HG03135 (cell line): ENCODE results near the gene AVP.

Source experiments
- ATAC-seq: cut with Tn5 transposase; IDR thresholded peaks from one replicate; pipeline ENCODE4 v1.9.1; 2021; ENCODE audit warnings: mild to moderate bottlenecking, moderate library complexity; ENCODE audit not compliant: unreplicated experiment

Gene AVP

GRCh38 chr20:3109350-3110302 lies 25.1 kb upstream of the AVP start:
- ATAC-seq: no peak

DNA sequence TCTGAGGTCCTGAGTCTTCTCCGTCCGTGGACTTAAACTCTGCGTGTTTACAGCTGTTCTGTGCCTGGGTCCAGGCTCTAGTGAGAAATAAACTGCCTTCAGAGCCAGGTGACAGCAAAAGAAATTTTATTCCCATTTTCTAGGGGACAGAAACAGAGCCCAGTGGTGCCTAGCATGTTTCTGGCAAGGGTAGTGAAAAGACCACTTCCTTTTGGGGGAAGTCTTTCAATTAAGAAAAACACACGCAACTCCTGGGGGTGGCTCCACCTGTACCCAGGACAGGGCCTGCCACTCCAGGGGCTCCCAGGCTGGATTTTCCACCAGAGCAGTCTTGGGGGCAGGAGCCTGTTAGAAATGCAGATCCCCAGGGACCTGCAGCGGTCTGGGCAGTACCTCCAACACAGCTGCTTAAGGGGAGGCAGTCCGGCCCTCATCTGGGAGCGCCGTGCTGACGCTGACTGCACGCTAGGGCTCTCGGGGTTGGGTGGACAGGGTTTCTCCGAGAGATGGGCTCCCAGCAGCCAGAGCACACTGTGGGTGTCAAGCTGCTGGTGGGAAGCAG lies 23.0 kb upstream of the AVP start:
- no peak for ATAC-seq

DNA sequence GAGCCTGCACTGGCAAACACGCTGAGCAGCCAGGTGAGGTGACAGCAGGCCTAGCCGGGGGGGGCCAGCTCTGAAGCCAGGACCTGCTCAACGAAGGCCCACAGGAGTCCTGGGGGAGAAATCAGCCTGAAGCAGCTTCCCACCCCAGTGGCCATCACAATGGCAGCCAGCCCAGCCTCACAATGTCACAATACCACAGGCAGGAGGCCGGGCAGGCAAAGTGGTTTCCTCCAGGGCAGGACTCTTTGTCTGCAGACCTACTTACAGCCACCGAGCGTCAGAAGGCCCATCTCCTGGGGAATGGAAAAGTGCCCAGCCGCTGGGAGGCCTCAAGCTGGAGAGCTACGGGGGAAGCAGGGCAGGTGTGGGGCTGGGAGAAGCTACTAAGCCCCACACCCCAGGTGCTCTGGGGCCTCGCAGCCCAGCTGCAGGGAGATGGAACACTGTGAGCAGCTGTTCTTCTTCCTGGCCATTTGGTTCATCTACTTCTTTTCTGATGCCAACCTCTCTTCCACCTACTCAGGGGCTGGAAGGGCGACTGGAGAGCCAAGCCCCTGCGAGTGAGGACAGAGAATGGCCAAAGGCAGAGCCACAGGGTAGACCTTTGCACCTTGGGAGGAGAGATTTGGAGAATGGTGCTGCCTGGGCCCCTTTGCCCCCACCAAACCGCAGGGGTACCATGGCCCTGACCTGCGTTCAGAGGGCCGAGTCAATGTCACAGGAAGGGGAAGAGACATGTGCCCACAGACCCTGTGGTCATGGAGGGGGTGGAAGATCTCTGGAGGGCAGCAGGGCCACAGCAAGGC lies 22.3 kb upstream of the AVP start:
- ATAC-seq: no peak

DNA sequence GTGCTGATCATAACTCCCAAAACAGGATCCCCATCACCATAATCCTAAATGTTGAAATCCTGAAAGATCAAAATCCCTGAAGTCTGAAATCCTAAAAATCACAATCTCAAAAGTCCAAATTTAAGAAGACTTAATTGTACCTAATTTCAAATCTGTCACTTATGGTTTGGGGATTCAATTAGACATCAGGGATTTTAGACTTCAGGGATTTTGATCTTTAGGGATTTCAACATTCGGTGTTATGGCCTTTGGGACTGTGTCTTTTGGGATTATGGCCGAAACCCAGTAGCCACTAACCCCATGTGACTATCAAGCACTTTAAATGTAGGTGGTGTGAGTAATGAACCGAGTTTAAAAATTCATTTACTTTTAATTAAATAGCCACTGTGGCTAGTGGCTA lies 21.7 kb upstream of the AVP start:
- ATAC-seq: no peak

- ATAC-seq: no peak
These were observed 21.0 kb upstream of the AVP start for GRCh38 chr20:3105256-3106137.

DNA sequence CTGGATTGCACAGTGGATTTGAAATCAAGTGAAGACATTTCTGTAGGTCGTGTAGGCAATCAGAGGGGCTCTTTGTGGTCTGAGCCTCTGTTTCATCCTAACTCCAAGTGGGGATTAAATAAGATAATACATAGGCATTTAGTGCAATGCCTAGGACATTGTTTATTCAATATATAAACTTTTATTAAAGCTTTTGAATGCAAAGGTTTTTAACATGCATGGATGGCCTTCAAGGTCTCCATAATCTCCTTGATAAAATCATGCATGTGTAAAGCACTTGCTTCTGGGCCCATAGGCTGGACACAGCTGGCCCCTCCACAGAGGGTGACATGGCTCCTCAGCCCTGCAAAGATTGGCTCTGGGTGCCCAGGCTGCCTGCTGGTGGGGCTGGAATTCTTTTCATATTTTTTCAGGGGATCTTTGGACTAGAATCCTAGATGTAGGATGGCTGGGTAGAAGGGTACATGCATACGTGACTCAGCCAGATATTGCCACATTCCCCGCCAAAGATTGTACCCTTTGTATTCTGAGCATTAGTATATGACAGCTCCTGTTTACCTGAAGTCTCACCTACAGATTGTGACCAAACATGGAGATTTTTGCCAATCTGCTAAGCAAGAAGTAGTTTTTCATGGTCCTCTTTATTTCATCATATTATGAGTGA lies 19.0 kb upstream of the AVP start:
- no peak for ATAC-seq

- ATAC-seq: no peak
These were observed 18.2 kb upstream of the AVP start for GRCh38 chr20:3102575-3103368.

- no peak for ATAC-seq
These were observed 17.4 kb upstream of the AVP start for GRCh38 chr20:3101737-3102574.

DNA sequence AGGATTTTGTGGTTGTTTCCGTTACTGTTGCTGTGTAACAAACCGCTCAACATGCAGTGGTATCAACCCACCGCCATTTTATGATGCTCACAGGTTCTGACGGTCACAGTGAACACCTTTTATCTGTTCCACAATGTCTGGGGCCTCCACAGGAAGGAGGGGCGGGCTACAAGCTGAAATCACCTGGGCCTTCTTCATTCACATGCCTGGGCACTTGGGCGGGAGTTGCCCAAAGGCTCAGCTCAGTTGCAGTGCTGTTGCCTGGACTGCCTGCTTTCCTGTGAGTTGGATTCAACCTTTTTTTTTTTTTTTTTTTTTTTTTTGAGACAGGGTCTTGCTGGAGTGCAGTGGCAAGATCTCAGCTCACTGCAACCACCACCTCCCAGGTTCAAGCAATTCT lies 16.7 kb upstream of the AVP start:
- no peak for ATAC-seq

DNA sequence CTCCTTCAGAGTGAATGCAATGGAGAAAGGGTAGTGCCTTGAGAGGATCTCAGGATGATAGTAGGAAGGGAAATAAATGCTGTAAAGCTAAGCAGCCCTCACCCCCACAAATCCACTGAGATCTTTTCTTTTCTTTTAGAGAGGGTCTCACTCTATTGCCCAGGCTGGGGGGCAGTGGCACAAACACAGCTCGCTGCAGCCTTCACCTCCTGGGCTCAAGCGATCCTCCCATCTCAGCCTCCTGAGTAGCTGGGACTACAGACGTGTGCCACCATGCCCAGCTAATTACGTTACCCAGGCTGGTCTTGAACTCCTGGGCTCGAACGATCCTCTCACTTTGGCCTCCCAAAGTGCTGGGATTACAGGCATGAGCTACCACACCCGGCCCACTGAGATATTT lies 16.0 kb upstream of the AVP start:
- ATAC-seq: no peak

GRCh38 chr20:3094848-3095629 lies 10.5 kb upstream of the AVP start:
- ATAC-seq: no peak

DNA sequence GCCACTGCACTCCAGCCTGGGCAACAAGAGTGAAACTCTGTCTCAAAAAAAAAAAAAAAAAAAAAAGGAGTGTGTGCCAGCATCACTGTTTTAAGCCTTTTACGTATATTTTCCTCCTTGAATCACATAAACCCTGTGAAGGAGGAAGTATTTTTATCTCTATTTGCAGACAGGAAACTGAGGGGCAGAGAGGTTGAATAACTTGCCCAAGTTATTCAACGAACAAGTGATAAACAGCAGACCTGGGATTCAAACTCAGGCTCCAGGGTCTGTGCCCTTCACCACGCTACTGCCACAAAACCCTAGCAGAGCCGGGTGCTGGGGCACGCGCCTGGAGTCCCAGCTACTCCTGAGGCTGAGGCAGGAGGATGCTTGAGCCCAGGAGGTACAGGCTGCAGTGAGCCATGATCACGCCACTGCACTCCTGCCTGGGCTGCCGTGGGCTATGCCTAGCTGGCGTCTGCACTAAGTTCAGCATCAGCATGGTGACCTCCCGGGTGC lies 9.4 kb upstream of the AVP start:
- ATAC-seq: no peak

GRCh38 chr20:3092611-3093379 lies 8.3 kb upstream of the AVP start:
- ATAC-seq: no peak

DNA sequence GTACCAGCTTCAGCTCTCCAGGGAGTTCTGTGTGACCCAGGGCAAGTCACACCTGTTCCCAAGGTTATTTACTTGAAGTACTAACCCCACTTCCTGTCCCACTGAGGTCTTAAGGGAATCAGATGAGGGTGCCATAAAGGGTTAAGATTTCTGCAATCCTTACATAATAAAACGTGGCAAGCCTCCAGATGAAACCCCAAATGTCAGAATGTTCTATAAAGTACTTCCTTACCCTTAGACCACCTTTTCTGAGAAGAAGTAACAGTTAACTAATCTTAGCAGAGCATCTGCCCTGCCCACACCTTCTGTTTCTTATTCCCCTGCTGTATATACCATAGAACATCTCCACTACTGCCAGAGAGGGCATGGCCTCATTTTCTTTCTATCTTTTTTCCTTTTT lies 6.0 kb upstream of the AVP start:
- no peak for ATAC-seq

GRCh38 chr20:3088031-3088430 lies 3.5 kb upstream of the AVP start:
- ATAC-seq: no peak

- no peak for ATAC-seq
These were observed 1.1 kb upstream of the AVP start for GRCh38 chr20:3085571-3086072.

DNA sequence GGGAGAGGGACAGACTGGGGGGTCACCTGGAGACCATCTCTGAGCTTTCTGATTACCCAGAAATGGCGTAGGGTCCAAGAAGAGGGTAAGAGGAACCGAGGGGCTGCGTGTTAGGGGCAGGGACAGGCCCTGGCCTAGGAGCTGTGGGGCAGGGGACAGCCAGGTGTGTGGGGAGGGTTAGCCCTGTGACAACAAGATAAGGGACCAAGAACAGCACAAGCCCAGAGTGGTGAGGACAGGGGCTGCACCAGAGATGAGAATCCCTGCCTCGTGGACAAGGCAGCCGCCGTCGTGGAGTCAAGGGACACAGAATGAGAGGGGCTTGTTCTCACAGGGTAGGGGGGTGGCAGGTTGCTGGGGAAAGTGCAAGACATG lies 449 bp upstream of the AVP start:
- ATAC-seq: no peak
